Ovary (tissue), 9 donors: ENCODE results near the gene SBK2. TPM values are rescaled to one million over a fixed set of nuclear protein-coding genes. Genes with fewer than 3 reads are reported as not detected.
A peak's percentile ranks its signal among the peaks of the same experiment; 100 is the strongest.

Experiments used
- DNase-seq, 5 donors: peaks; one replicate each; pipeline ENCODE4 v3.0.0-alpha.2; 2019 to 2020
- H3K27ac ChIP-seq, 2 donors: fragments of 200-600 bp; one replicate each; pipeline versions ENCODE4 v1.5.1 to v1.8.0; 2019 to 2022
- H3K27me3 ChIP-seq: fragments of 200-600 bp; one replicate; pipeline ENCODE4 v1.8.0; 2022
- H3K36me3 ChIP-seq: fragments of 200-600 bp; sonication (generic); one replicate; pipeline ENCODE4 v1.5.1; 2019
- H3K4me1 ChIP-seq: one replicate; pipeline ENCODE4 v1.8.1; 2013; ENCODE audit warnings: mild to moderate bottlenecking, moderate library complexity; ENCODE audit not compliant: insufficient read depth
- H3K4me3 ChIP-seq: fragments of 200-600 bp; sonication (generic); one replicate; pipeline ENCODE4 v1.5.1; 2017
- H3K9me3 ChIP-seq, 2 donors: fragments of 200-600 bp in 1 of 2; sonication (generic) in 1 of 2; one replicate each; pipeline versions ENCODE4 v1.5.1 to v1.8.1; 2013 to 2019; ENCODE audit warnings: mild to moderate bottlenecking in 1 of 2, moderate library complexity in 1 of 2
- EP300 ChIP-seq: sonication (generic); formaldehyde crosslinking; IDR thresholded peaks from one replicate; pipeline ENCODE4 v1.6.1; 2017; ENCODE audit warnings: antibody characterized with exemption
- POLR2A ChIP-seq: fragments of 450-650 bp; IDR thresholded peaks from one replicate; pipeline ENCODE4 v1.6.1; 2017; ENCODE audit warnings: antibody characterized with exemption, mild to moderate bottlenecking, moderate library complexity
- WGBS, 3 donors: extraction: QIAGEN DNeasy Blood & Tissue Kit in 1 of 3; methylation state at CpG; one replicate each; pipeline versions ENCODE4 v1.1.5 to v1.1.7; 2013 to 2017; 5-methylcytosine and 5-hydroxymethylcytosine counted together
- intact Hi-C, 4 donors: fragments of 100-400 bp; cut with DNase I; formaldehyde crosslinking; loops; one replicate each; pipeline versions ENCODE4 v1.11.0 to v1.15.1; 2022 to 2023
- polyA plus RNA-seq, 2 donors: library from polyadenylated mRNA; stranded (reverse); fragments of 200-250 nt in 1 of 2; fragments of 350-450 nt in 1 of 2; fragmentation: Illumina TruSeq in 1 of 2; extraction: RNeasy Lipid Tissue Mini Kit (QIAGEN cat#74804) in 1 of 2; gene quantifications; one replicate each; pipeline ENCODE4 v1.2.3, GENCODE V29; 2013 to 2014
- total RNA-seq, 7 donors: library from RNA; depleted of rRNA in 2 of 7; stranded (reverse); fragments of >200 nt in 2 of 7; fragmentation: NEBNext Ultra II Directional in 3 of 7; extraction: Animal tissue kit (Norgen Biotek cat#: 25700) in 3 of 7; gene quantifications; one replicate each; pipeline versions ENCODE4 v1.1.0 to v1.2.4, GENCODE V29; 2016 to 2023
- TF ChIP-seq, protein P1 (sequence below), 3 donors: fragments of 450-650 bp in 2 of 3; fragments of 200-600 bp in 1 of 3; IDR thresholded peaks; one replicate each; pipeline versions ENCODE4 v1.5.1 to v1.8.0; 2016 to 2022; ENCODE audit warnings: antibody characterized with exemption in 3 of 3, mild to moderate bottlenecking in 1 of 3
- donor health status: DM: no; HTN: no; CAD: no; lungs with moderate emphysema.
- donor health status: DM: no; HTN: no; CAD: no.
- donor health status: Bipolar disorder and iron deficiency.
- donor health status: DM: yes; HTN: yes; CAD: no.
- donor health status: DM: no; HTN: no; CAD: no.
- donor health status: DM: yes; HTN: yes; CAD: no.

Gene SBK2
- total and polyA plus RNA-seq, 9 donors = 0.20 to 1.0 TPM; not detected in 7

- WGBS, 3 donors = 0 to 5% (median 4%) methylated on average over 6 of the region's 6 CpGs
- Histone ChIP-seq H3K9me3 (no peaks in the 10 kb centered on the region), H3K36me3 (no peaks in the 10 kb centered on the region), H3K4me3 (no peak overlapping the region), H3K4me1 (peaks cover 11% of the 10 kb centered on the region), H3K27ac (no peak overlapping the region), H3K27me3 (no peaks in the 10 kb centered on the region)
- no peak for TF ChIP-seq EP300
- no peak for TF ChIP-seq POLR2A
- TF ChIP-seq, protein P1, sequence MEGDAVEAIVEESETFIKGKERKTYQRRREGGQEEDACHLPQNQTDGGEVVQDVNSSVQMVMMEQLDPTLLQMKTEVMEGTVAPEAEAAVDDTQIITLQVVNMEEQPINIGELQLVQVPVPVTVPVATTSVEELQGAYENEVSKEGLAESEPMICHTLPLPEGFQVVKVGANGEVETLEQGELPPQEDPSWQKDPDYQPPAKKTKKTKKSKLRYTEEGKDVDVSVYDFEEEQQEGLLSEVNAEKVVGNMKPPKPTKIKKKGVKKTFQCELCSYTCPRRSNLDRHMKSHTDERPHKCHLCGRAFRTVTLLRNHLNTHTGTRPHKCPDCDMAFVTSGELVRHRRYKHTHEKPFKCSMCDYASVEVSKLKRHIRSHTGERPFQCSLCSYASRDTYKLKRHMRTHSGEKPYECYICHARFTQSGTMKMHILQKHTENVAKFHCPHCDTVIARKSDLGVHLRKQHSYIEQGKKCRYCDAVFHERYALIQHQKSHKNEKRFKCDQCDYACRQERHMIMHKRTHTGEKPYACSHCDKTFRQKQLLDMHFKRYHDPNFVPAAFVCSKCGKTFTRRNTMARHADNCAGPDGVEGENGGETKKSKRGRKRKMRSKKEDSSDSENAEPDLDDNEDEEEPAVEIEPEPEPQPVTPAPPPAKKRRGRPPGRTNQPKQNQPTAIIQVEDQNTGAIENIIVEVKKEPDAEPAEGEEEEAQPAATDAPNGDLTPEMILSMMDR (IDR thresholded peaks at IDR 0.05) = no peak
- no peak for DNase-seq
- intact Hi-C loops = no loop called here
These were observed 44.9 kb upstream of the SBK2 start for GRCh38 chr19:55581823-55582223.

DNA sequence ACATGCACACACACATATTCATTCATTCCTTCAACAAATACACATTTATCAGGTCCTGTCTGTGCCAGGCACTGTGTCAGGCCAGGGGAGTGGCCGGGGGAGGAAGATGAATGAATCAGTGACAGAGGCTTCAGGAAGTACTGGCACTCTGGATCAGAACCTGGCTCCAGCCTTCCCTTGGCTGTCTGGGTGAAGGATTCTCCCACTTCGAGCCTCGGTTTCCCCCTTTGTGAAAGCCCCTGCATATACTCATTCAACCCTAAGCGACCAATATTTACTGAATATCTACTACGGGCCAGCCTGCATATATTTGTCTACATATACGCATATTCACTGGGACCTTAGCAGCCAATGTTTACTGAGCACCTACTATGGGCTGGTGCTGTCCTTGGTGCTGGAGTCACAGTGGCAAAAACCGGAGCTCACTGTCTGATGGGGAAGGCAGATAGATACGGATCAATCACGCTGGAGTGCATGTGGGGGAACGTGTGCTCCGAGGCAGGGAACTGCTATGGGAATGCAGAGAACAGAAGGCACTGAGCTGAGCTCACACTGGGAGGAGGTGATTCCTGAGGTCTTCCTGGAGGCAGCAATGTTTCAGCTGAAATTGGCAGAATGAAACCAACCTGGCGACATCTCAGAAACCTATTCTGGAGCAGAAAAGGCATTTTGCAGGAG lies 44.4 kb upstream of the SBK2 start:
- no peak for DNase-seq
- H3K4me1 ChIP-seq = peaks cover 9% of the 10 kb centered on the region
- H3K27me3 ChIP-seq = no peaks in the 10 kb centered on the region
- peak overlapping the region; percentile 68 for H3K4me3 ChIP-seq
- peak overlapping the region; percentile 88 to 96 for H3K27ac ChIP-seq
- TF ChIP-seq POLR2A (no peak), EP300 (no peak)
- TF ChIP-seq, protein P1 (IDR thresholded peaks at IDR 0.05) = no peak
- no peaks in the 10 kb centered on the region for H3K36me3 ChIP-seq
- WGBS, 3 donors = 14 to 23% (median 20%) methylated on average over 12 of the region's 12 CpGs
- intact Hi-C loops = no loop called here
- no peaks in the 10 kb centered on the region for H3K9me3 ChIP-seq

GRCh38 chr19:55580628-55581144 lies 43.8 kb upstream of the SBK2 start, which contains the start of gene ZNF579:
Gene ZNF579, minus strand, starts transcription at chr19:55580848. Its CDS starts 1,209 bp downstream, at chr19:55579639.
- DNase-seq = peak; percentile 85 to 92 (median 91)
- WGBS, 3 donors = 1 to 2% (median 1%) methylated on average over 17 to 24 of the region's 24 CpGs
- peaks cover 9% of the 10 kb centered on the region for H3K4me1 ChIP-seq
- H3K4me3 ChIP-seq = peak within 1 kb of the TSS; percentile 68
- intact Hi-C loops = no loop called here
- H3K27me3 ChIP-seq = no peaks in the 10 kb centered on the region
- no peaks in the 10 kb centered on the region for H3K36me3 ChIP-seq
- no peaks in the 10 kb centered on the region for H3K9me3 ChIP-seq
- peak within 1 kb of the TSS; percentile 88 to 96 for H3K27ac ChIP-seq
- TF ChIP-seq EP300 (no peak), POLR2A (peak; percentile 22)
- TF ChIP-seq, protein P1 (IDR thresholded peaks at IDR 0.05) = no peak

DNA sequence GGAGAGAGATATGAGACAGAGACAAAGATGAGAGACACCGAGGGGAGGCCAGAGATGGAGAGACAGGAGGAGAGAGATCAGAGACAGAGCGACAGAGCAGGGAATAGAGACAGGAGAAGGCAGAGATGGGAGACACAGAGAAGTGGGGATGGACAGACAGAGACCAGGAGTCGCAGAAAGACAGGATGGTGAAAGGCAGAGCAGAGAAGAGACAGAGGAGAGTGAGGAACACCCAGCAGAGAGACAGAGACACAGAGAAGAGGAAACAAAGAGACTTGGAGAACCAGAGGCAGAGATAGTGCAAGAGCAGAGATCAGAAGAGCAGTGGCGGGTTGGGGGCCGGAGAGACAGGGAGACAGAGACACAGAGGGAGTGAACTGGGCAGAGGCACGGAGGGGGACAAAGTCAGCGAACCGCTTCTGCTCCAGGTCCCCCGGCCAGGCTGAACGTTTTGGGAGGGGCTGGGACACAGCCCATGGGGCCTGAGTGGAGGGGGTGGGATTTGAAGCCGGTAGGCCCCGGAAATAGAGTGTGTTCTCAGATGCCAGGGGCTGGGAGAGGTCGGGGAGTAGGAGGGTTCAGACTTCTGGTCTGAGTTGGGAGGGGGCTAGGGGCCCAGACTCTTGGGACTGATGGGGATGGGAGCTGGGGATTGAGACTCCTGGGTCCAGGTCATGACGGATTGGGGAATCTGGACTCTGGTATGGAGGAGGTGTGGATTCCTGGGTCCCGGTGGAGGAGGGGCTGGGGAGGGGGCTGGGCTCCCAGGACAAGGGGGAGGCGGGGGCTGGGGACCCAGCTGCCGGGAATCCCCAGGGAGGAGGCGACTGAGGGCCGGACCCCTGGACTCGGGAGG lies 43.1 kb upstream of the SBK2 start:
- 4 to 7% (median 6%) methylated on average over 19 to 20 of the region's 20 CpGs for WGBS, 3 donors
- H3K4me3 ChIP-seq = peak overlapping the region; percentile 68
- no peaks in the 10 kb centered on the region for H3K9me3 ChIP-seq
- intact Hi-C loops = no loop called here
- no peaks in the 10 kb centered on the region for H3K27me3 ChIP-seq
- peak overlapping the region; percentile 88 to 96 for H3K27ac ChIP-seq
- no peaks in the 10 kb centered on the region for H3K36me3 ChIP-seq
- TF ChIP-seq EP300 (no peak), POLR2A (no peak)
- TF ChIP-seq, protein P1 (IDR thresholded peaks at IDR 0.05) = no peak
- peak in 4 of 5 donors; percentile 40 to 59 (median 48) for DNase-seq
- H3K4me1 ChIP-seq = peaks cover 7% of the 10 kb centered on the region
